Measurements from ENCODE around the gene PTGIS.
"Not testable (repeated sequence)": the region's sequence is repeated elsewhere in the genome, so short reads cannot be mapped to it uniquely, and the experiment has no call there.

The PTGIS gene

DNA sequence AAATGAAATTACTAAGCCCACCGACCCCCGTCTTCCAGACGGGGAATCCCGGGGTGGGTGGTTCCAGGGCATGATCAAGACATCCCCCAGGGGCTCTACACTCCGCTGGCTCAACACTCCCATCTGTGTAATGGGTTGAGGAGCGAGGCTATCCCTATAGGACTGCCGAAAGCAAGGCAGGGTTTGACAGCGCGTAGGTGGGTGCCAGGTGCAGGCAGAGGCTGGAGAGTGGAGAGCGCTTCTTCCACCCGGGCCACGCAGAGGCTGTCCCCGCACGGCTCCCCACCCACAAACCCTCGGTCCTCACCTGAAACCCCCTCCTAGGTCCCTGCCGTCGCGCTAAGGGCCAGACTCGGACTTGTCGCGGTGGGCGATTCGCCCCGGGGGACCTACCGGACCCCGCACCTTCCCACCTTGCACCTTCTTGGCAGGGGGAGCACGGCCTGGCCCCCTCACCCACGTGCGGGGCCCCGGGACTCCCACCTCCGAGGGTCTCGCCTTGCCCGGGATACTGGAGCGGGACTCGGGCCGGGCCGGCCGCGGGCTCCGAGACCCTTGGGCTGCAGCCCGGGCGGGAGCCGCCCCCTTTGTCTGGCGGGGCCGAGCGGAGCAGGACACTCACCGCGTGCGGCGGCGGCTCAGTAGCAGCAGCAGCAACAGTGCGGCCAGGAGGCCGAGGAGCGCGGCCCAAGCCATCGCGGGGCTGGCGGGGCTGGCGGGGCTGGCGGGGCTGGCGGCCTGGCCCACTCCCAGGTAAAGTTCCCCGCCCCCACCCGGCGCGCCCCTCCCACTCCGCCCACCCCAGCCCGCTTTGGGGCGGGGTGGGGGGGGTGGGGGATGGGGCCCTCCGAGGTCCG is at the start of gene PTGIS:
Gene PTGIS (minus strand): TSS at position 717 of the 857 bp plus-strand sequence. CDS start 21 bp downstream, at position 696.
- DNase-seq (ENCODE audit: low read depth) = no peak

DNA sequence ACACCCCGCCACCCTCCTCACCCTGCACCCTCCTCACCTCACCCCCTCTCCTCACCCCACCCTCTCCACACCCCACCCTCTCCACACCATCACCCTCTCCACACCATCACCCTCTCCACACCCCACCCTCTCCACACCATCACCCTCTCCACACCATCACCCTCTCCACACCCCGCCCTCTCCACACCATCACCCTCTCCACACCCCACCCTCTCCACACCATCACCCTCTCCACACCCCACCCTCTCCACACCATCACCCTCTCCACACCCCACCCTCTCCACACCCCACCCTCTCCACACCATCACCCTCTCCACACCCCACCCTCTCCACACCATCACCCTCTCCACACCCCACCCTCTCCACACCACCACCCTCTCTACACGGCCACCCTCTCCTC is 49.5 kb upstream of the PTGIS start:
- not testable (repeated sequence) for DNase-seq (ENCODE audit: low read depth)

GRCh38 chr20:49616154-49617007 is 48.4 kb upstream of the PTGIS start:
- no peak for DNase-seq (ENCODE audit: low read depth)

- DNase-seq (ENCODE audit: low read depth) = no peak
Observed at GRCh38 chr20:49615401-49616153, 47.6 kb upstream of the PTGIS start.

DNA sequence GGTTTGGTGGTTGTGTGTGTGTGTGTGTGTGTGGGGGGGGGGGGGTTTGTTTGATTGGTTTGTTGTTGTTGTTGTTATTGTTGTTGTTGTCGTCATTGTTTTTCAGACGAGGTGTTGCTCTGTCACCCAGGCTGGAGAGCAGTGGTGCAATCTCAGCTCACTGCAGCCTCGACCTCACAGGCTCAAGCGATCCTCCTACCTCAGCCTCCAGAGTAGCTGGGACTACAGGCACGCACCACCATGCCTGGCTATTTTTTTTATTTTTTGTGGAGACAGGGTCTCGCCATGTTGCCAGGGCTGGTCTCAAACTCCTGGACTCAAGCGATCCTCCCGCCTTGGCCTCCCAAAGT is 47.1 kb upstream of the PTGIS start:
- not testable (repeated sequence) for DNase-seq (ENCODE audit: low read depth)

DNA sequence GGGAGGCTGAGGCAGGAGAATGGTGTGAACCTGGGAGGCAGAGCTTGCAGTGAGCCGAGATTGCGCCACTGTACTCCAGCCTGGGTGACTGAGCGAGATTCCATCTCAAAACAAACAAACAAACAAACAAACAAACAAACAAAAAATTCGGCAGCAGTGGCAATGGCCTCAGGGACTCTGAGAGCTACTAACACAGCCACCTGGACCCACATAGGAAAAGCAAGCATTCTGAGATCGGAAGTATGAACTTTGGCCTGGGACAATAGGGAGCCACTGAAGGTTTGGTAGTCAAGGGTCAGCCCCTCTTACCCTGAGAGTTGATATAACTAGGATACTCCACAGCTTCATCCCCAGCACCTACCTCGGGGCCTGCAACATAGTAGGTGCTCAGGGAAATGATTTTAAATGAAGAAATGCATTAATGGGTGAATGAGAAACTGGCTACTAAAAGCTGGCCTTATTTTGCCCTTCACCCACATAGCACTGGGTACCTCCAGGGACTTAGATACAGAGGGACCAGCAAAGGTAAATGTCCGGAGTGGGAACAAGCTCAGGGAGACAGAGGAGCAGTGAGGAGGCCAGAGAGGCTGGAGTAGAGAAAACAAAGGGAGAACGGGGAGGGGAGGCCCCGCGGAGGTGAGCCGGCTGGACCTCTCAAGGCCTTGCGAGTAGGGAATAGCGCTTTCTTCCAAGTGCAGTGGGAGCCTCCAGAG is 46.6 kb upstream of the PTGIS start:
- DNase-seq (ENCODE audit: low read depth) = no peak

GRCh38 chr20:49612127-49612738 is 44.3 kb upstream of the PTGIS start:
- no peak for DNase-seq (ENCODE audit: low read depth)

DNA sequence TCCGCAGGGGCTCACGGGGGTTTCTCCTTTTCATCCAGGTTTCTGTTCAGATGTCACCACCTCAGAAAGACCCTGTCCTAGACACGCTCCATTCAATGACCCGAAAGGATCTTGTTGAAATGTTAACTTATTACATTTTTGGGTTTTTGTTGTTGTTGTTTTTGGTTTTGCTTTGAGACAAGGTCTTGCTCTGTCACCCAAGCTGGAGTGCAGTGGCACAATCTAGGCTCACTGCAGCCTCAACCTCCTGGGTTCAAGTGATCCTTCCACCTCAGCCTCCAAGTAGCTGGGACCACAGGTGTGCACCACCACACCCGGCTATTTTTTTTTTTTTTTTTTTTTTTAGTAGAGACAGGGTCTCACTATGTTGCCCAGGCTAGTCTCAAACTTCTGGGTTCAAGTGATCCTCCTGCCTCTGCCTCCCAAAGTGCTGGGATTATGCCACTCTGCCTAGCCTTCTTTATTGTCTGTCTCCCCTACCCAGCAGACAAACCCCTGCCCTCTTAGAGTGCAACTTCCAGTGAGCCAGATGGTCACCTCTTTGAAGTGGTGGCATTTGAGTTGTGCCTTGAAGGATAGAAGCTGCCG is 43.7 kb upstream of the PTGIS start:
- not testable (repeated sequence) for DNase-seq (ENCODE audit: low read depth)

DNA sequence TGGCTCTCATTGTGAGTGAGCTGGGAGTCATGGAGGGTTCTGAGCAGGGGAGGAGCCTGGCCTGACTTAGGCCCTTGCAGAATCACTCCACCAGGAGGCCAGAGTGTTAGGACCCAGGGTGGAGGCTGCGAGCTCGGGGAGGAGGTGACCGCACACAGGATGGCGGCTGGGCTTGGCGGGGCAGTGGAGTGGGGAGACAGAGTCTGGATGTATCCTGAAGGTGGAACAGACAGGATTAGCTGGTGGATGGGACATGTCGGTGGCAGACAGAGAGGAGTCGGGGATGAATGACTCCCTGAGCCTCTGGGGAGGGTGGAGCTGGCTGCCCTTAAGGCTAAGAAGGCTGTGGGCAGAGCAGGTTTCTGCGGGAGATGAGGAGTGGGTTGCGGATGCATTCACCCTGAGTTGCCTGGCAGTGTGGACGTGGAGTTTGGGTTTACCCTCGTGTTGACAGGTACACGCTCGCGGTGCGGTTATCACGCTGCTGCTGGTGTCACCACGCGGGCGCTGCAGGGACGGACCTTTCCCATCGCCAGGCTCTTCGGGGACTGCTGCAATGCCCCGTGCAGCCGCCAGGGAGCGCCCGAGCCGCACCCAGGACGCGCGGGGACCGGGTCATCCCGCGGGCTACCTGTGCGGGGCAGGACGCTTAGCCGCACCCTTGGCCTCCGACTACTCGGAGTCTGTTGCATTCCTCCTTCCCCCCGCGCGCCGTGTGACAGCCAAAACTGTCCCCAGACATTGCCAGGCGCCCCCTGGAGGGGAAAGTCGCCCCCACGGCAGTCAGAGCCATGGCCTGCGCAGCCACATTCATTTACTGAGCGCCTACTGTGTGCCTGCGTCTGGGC is 43.0 kb upstream of the PTGIS start:
- peak; percentile 64 for DNase-seq (ENCODE audit: low read depth)

DNA sequence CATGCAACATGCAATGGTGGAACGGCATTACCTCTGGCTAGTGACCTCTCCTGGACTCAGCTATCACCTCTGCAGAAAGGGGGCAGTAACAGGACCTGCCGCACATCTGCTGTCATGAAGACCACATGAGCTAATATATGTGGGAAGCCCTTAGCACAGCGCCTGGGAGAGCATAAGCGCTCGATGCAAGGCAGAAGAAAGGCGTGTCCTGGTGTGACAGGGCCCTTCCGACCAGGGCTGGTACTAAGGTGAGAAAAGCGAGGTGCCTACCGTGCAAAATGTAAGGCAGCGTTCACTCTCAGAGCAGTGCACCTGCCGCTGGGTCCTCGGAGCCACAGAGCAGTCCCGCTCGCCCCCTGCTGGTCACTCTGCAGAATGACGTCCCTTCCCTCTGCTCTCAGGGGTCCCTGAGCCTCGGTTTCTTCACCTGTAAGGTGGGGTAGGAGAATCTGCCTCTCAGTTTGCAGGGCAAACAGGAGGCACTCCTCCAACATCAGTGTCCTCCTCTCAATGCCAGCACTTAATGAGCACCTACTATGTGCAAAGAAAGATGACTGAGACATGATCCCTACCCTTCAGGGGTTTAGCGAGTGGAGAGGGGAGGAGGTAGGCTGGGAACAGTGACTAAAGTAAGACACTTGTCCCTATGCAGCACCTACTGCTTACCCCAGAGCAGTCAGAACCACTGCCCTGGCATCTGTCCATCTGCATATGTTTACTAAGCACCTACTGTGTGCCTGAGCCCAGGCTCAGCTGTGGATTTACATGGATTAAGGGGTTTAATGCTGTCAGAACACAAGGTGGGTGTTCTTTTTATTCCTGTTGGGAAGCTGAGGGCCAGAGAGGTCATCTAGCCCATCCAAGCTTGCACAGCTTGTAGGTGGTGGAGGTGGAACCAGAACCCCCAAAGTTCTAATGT is 41.1 kb upstream of the PTGIS start:
- DNase-seq (ENCODE audit: low read depth) = peak; percentile 67

GRCh38 chr20:49607568-49607967 is 39.6 kb upstream of the PTGIS start:
- no peak for DNase-seq (ENCODE audit: low read depth)

DNA sequence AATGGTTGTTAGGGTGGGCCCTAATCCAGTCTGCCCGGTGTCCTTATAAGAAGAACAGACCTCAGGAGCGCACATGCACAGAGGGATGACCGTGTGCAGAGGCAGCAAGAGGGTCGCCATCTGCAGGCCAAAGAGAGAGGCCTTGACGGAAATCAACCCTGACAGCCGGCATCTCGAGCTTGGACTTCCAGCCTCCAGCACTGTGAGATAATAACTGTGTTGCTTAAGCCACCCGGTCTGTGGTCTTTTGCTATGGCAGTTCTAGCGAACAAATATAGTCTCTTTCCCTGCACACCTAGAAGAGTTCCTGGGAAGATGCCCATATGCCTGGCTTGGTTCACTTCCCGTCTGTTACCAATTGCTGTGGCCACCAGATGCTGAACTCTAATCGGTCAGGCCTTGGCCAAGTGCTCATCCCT is 35.3 kb upstream of the PTGIS start:
- no peak for DNase-seq (ENCODE audit: low read depth)

GRCh38 chr20:49602345-49603208 is 34.6 kb upstream of the PTGIS start:
- no peak for DNase-seq (ENCODE audit: low read depth)

GRCh38 chr20:49601153-49601924 is 33.4 kb upstream of the PTGIS start:
- no peak for DNase-seq (ENCODE audit: low read depth)

- no peak for DNase-seq (ENCODE audit: low read depth)
Observed at GRCh38 chr20:49599746-49600113, 31.8 kb upstream of the PTGIS start.

- DNase-seq (ENCODE audit: low read depth) = no peak
Observed at GRCh38 chr20:49597825-49598395, 30.0 kb upstream of the PTGIS start.

Data from stimulated activated CD8-positive, alpha-beta memory T cell treated with anti-CD3 and anti-CD28 coated beads, Interleukin-4, amount 100 ng/mL, for 24 hours (primary cell).